Right lobe of liver (tissue), 6 donors: ENCODE results near the gene C6orf132. TPM values are rescaled to one million over a fixed set of nuclear protein-coding genes. Genes with fewer than 3 reads are reported as not detected.

Experiments used
- ATAC-seq, 4 donors: fragments of 200-7000 bp; cut with Tn5 transposase; one replicate each; pipeline ENCODE4 v1.9.1; 2020; ENCODE audit warnings: mild to moderate bottlenecking in 4 of 4, moderate library complexity in 4 of 4
- DNase-seq, 3 donors: peaks; one replicate each; pipeline ENCODE4 v3.0.0-alpha.2; 2020
- H3K27ac ChIP-seq, 3 donors: fragments of 200-600 bp; one replicate each; pipeline ENCODE4 v1.8.0; 2022
- H3K27me3 ChIP-seq, 2 donors: fragments of 200-600 bp; one replicate each; pipeline ENCODE4 v1.8.0; 2022
- H3K36me3 ChIP-seq, 4 donors: fragments of 200-600 bp; sonication (generic) in 1 of 4; one replicate each; pipeline versions ENCODE4 v1.5.1 to v1.8.0; 2017 to 2022; ENCODE audit warnings: control low read depth in 1 of 4
- H3K4me1 ChIP-seq, 4 donors: fragments of 200-600 bp; sonication (generic) in 1 of 4; one replicate each; pipeline versions ENCODE4 v1.5.1 to v1.8.0; 2017 to 2022; ENCODE audit warnings: control low read depth in 1 of 4
- H3K4me3 ChIP-seq, 3 donors: fragments of 200-600 bp; one replicate each; pipeline ENCODE4 v1.8.0; 2022
- H3K9me3 ChIP-seq, 4 donors: fragments of 200-600 bp; sonication (generic) in 1 of 4; one replicate each; pipeline versions ENCODE4 v1.5.1 to v1.8.0; 2017 to 2022; ENCODE audit warnings: control low read depth in 1 of 4
- POLR2A ChIP-seq: fragments of 450-650 bp; IDR thresholded peaks from one replicate; pipeline ENCODE4 v1.6.1; 2017; ENCODE audit warnings: antibody characterized with exemption, mild to moderate bottlenecking
- WGBS: methylation state at CpG from one replicate; pipeline ENCODE4 v1.1.6; 2018; ENCODE audit warnings: low coverage, low lambda C conversion rate; ENCODE audit not compliant: insufficient coverage; ENCODE audit errors: missing lambda C conversion rate; 5-methylcytosine and 5-hydroxymethylcytosine counted together
- intact Hi-C, 2 donors: fragments of 100-400 bp; cut with DNase I; formaldehyde crosslinking; loops; one replicate each; pipeline versions ENCODE4 v1.11.2 to v1.14.1; 2022
- total RNA-seq, 6 experiments: library from RNA; depleted of rRNA in 2 of 6; stranded (reverse); fragments of >200 nt in 2 of 6; fragmentation: NEBNext Ultra II Directional in 3 of 6; extraction: Animal tissue kit (Norgen Biotek cat#: 25700) in 3 of 6; gene quantifications; one replicate each; pipeline versions ENCODE4 v1.1.0 to v1.2.4, GENCODE V29; 2016 to 2023
- TF ChIP-seq, protein P1 (sequence below), 4 donors: fragments of 200-600 bp in 3 of 4; fragments of 450-650 bp in 1 of 4; IDR thresholded peaks; one replicate each; pipeline versions ENCODE4 v1.5.1 to v1.8.0; 2016 to 2022; ENCODE audit warnings: antibody characterized with exemption in 4 of 4, mild to moderate bottlenecking in 2 of 4
- donor health status: DM: no; HTN: yes; CAD: no.
- donor health status: DM: no; HTN: no; CAD: no.
- donor health status: DM: no; HTN: no; CAD: no.
- donor health status: DM: no; HTN: yes; CAD: no.
- donor health status: DM: no; HTN: yes; CAD: no.

C6orf132 gene
- total RNA-seq, 6 experiments from 2014 or later, result 0.07 to 0.74 (median 0.34) TPM

GRCh38 chr6:42086046-42087035 lies 56.1 kb downstream of the C6orf132 start:
- Histone ChIP-seq H3K27me3 (no peaks in the 10 kb centered on the region), H3K4me1 (no peaks in the 10 kb centered on the region), H3K4me3 (no peak overlapping the region), H3K36me3 (no peaks in the 10 kb centered on the region), H3K9me3 (no peaks in the 10 kb centered on the region), H3K27ac (no peak overlapping the region)
- DNase-seq (no peak), ATAC-seq (no peak)
- TF ChIP-seq, protein P1, sequence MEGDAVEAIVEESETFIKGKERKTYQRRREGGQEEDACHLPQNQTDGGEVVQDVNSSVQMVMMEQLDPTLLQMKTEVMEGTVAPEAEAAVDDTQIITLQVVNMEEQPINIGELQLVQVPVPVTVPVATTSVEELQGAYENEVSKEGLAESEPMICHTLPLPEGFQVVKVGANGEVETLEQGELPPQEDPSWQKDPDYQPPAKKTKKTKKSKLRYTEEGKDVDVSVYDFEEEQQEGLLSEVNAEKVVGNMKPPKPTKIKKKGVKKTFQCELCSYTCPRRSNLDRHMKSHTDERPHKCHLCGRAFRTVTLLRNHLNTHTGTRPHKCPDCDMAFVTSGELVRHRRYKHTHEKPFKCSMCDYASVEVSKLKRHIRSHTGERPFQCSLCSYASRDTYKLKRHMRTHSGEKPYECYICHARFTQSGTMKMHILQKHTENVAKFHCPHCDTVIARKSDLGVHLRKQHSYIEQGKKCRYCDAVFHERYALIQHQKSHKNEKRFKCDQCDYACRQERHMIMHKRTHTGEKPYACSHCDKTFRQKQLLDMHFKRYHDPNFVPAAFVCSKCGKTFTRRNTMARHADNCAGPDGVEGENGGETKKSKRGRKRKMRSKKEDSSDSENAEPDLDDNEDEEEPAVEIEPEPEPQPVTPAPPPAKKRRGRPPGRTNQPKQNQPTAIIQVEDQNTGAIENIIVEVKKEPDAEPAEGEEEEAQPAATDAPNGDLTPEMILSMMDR (IDR thresholded peaks at IDR 0.05), result no peak
- TF ChIP-seq POLR2A, result no peak
- WGBS, result 78% methylated on average over 12 of the region's 22 CpGs
- intact Hi-C loops, result no loop called here

GRCh38 chr6:42084889-42085288 lies 57.5 kb downstream of the C6orf132 start:
- H3K4me1 ChIP-seq, result no peaks in the 10 kb centered on the region
- ATAC-seq, result no peak
- intact Hi-C loops, result no loop called here
- H3K27ac ChIP-seq, result no peak overlapping the region
- H3K27me3 ChIP-seq, result no peaks in the 10 kb centered on the region
- no peak for DNase-seq
- no peak overlapping the region for H3K4me3 ChIP-seq
- no peaks in the 10 kb centered on the region for H3K36me3 ChIP-seq
- TF ChIP-seq, protein P1 (IDR thresholded peaks at IDR 0.05), result no peak
- TF ChIP-seq POLR2A, result no peak
- 76% methylated on average over 2 of the region's 5 CpGs for WGBS
- no peaks in the 10 kb centered on the region for H3K9me3 ChIP-seq

- no peak for DNase-seq
- H3K27ac ChIP-seq, result no peak overlapping the region
- no peaks in the 10 kb centered on the region for H3K4me1 ChIP-seq
- H3K36me3 ChIP-seq, result peaks cover 0 to 8% (median 0%) of the 10 kb centered on the region in 4 donors
- 94% methylated on average over 5 of the region's 5 CpGs for whole genome bisulfite sequencing
- no peak for ATAC-seq
- TF ChIP-seq, protein P1 (IDR thresholded peaks at IDR 0.05), result no peak
- no peak for TF ChIP-seq POLR2A
- no peaks in the 10 kb centered on the region for H3K9me3 ChIP-seq
- H3K4me3 ChIP-seq, result no peak overlapping the region
- intact Hi-C loops, result no loop called here
- H3K27me3 ChIP-seq, result no peaks in the 10 kb centered on the region
These were observed 58.9 kb downstream of the C6orf132 start for GRCh38 chr6:42083530-42083929.

GRCh38 chr6:42079941-42080464 lies 62.4 kb downstream of the C6orf132 start:
- TF ChIP-seq POLR2A, result no peak
- TF ChIP-seq, protein P1 (IDR thresholded peaks at IDR 0.05), result no peak
- no peak for ATAC-seq
- no peak for DNase-seq
- intact Hi-C loops, result loop anchor here (5.0 kb wide), 2 partner anchors 82 to 87 kb away; no protein-coding TSS in a partner anchor
- H3K9me3 ChIP-seq, result no peaks in the 10 kb centered on the region
- H3K36me3 ChIP-seq, result peaks cover 0 to 31% (median 6%) of the 10 kb centered on the region in 4 donors
- H3K27me3 ChIP-seq, result no peaks in the 10 kb centered on the region
- H3K4me1 ChIP-seq, result no peaks in the 10 kb centered on the region
- no peak overlapping the region for H3K27ac ChIP-seq
- WGBS, result 95% methylated on average over 9 of the region's 10 CpGs
- no peak overlapping the region for H3K4me3 ChIP-seq
